Smooth muscle cell (in vitro differentiated cells): ENCODE data around the gene AKR1D1. TPM values are rescaled to one million over a fixed set of nuclear protein-coding genes. Genes with fewer than 3 reads are reported as not detected.
"Not testable (repeated sequence)": the region's sequence is repeated elsewhere in the genome, so short reads cannot be mapped to it uniquely, and the experiment has no call there.

Source experiments
- DNase-seq: peaks from one replicate; lab custom pipeline; 2025; ENCODE audit not compliant: unreplicated experiment; lab: John Stamatoyannopoulos, UW
- H2AFZ ChIP-seq: fragments of 200-600 bp; sonication (generic); 2 replicates; pipeline ENCODE4 v1.6.0; 2016; ENCODE audit warnings: antibody characterized with exemption, low read depth, mild to moderate bottlenecking
- H3F3A ChIP-seq: fragments of 200-600 bp; sonication (generic); 2 replicates; pipeline ENCODE4 v1.6.0; 2017; ENCODE audit warnings: antibody characterized with exemption, low read depth
- H3K27ac ChIP-seq: fragments of 200-600 bp; sonication (generic); 2 replicates; pipeline ENCODE4 v1.5.1; 2016; ENCODE audit warnings: low read depth, mild to moderate bottlenecking
- H3K27me3 ChIP-seq: fragments of 200-600 bp; sonication (generic); 2 replicates; pipeline ENCODE4 v1.6.1; 2016; ENCODE audit warnings: low read depth, mild to moderate bottlenecking
- H3K36me3 ChIP-seq: fragments of 200-600 bp; sonication (generic); 2 replicates; pipeline ENCODE4 v1.5.1; 2016; ENCODE audit warnings: low read depth
- H3K4me1 ChIP-seq: fragments of 200-600 bp; sonication (generic); 2 replicates; pipeline ENCODE4 v1.5.1; 2016; ENCODE audit warnings: low read depth
- H3K4me2 ChIP-seq: fragments of 200-600 bp; sonication (generic); 2 replicates; pipeline ENCODE4 v1.6.0; 2016; ENCODE audit warnings: mild to moderate bottlenecking
- H3K4me3 ChIP-seq: fragments of 200-600 bp; sonication (generic); 2 replicates; pipeline ENCODE4 v1.5.1; 2016; ENCODE audit warnings: mild to moderate bottlenecking
- H3K79me2 ChIP-seq: fragments of 200-600 bp; sonication (generic); 2 replicates; pipeline ENCODE4 v1.6.0; 2016; ENCODE audit warnings: low read depth, mild to moderate bottlenecking
- H3K9ac ChIP-seq: fragments of 200-600 bp; sonication (generic); 2 replicates; pipeline ENCODE4 v1.6.0; 2016; ENCODE audit warnings: low read depth
- H3K9me3 ChIP-seq: fragments of 200-600 bp; sonication (generic); replicated peaks from 2 replicates; pipeline ENCODE4 v1.5.1; 2016; ENCODE audit warnings: low read depth
- H4K20me1 ChIP-seq: fragments of 200-600 bp; sonication (generic); 2 replicates; pipeline ENCODE4 v1.6.0; 2016; ENCODE audit warnings: low read depth
- CTCF ChIP-seq: fragments of 200-600 bp; sonication (generic); IDR thresholded peaks from 2 replicates; pipeline ENCODE4 v1.5.1; 2017; ENCODE audit warnings: borderline replicate concordance, mild to moderate bottlenecking, antibody characterized with exemption; ENCODE audit not compliant: insufficient read depth, poor library complexity, severe bottlenecking
- WGBS: methylation state at CpG from one replicate; pipeline ENCODE4 v1.1.7; 2016; ENCODE audit warnings: low lambda C conversion rate; 5-methylcytosine and 5-hydroxymethylcytosine counted together
- polyA plus RNA-seq: library from polyadenylated mRNA; unstranded; fragments of >200 nt; fragmentation: Nextera tagmentation; extraction: Ambion mirVana; gene quantifications from 2 replicates; pipeline ENCODE4 v1.2.1, GENCODE V29; 2016
- total RNA-seq: library from RNA; depleted of rRNA; stranded (reverse); fragments of >200 nt; gene quantifications from 2 replicates; pipeline ENCODE4 v1.2.3, GENCODE V29; 2014

AKR1D1 gene
- total and polyA plus RNA-seq, 2 experiments from 2014 or later, result not detected

GRCh38 chr7:138089080-138089901 is 13.0 kb downstream of the AKR1D1 start:
- H3K9ac ChIP-seq, result no peak overlapping the region
- WGBS, result 94% methylated on average over 9 of the region's 9 CpGs
- no peak for TF ChIP-seq CTCF
- H3K4me3 ChIP-seq, result no peak overlapping the region
- H4K20me1 ChIP-seq, result no peaks in the 10 kb centered on the region
- H3K79me2 ChIP-seq, result no peaks in the 10 kb centered on the region
- no peak overlapping the region for H2AFZ ChIP-seq
- no peak overlapping the region for H3K27ac ChIP-seq
- H3K4me2 ChIP-seq, result no peak overlapping the region
- no peaks in the 10 kb centered on the region for H3K27me3 ChIP-seq
- DNase-seq, result no peak
- no peaks in the 10 kb centered on the region for H3K9me3 ChIP-seq
- no peaks in the 10 kb centered on the region for H3K4me1 ChIP-seq
- H3K36me3 ChIP-seq, result no peaks in the 10 kb centered on the region
- no peaks in the 10 kb centered on the region for H3F3A ChIP-seq

GRCh38 chr7:138091032-138091431 is 14.8 kb downstream of the AKR1D1 start:
- no peak overlapping the region for H2AFZ ChIP-seq
- H3K4me3 ChIP-seq, result no peak overlapping the region
- no peaks in the 10 kb centered on the region for H3K36me3 ChIP-seq
- no peaks in the 10 kb centered on the region for H3K79me2 ChIP-seq
- H3K27me3 ChIP-seq, result no peaks in the 10 kb centered on the region
- no peak overlapping the region for H3K9ac ChIP-seq
- no peak overlapping the region for H3K27ac ChIP-seq
- no peak for TF ChIP-seq CTCF
- H3F3A ChIP-seq, result no peaks in the 10 kb centered on the region
- WGBS, result 80% methylated on average over 3 of the region's 3 CpGs
- no peaks in the 10 kb centered on the region for H4K20me1 ChIP-seq
- no peak overlapping the region for H3K4me2 ChIP-seq
- DNase-seq, result no peak
- H3K9me3 ChIP-seq, result no peaks in the 10 kb centered on the region
- no peaks in the 10 kb centered on the region for H3K4me1 ChIP-seq

GRCh38 chr7:138091840-138092239 is 15.6 kb downstream of the AKR1D1 start:
- H4K20me1 ChIP-seq, H3K79me2 ChIP-seq, H3K9ac ChIP-seq, H3K4me3 ChIP-seq, H3F3A ChIP-seq, H3K4me1 ChIP-seq, H3K27me3 ChIP-seq, H3K27ac ChIP-seq, H3K36me3 ChIP-seq, H3K4me2 ChIP-seq, H3K9me3 ChIP-seq, DNase-seq, H2AFZ ChIP-seq: not testable (repeated sequence)
- WGBS, result 88% methylated on average over 2 of the region's 2 CpGs

GRCh38 chr7:138092486-138093028 is 16.3 kb downstream of the AKR1D1 start:
- Histone ChIP-seq H3K36me3 (no peaks in the 10 kb centered on the region), H4K20me1 (no peaks in the 10 kb centered on the region), H3K27me3 (no peaks in the 10 kb centered on the region), H3K27ac (no peak overlapping the region), H3K4me3 (no peak overlapping the region), H3K4me1 (no peaks in the 10 kb centered on the region), H2AFZ (no peak overlapping the region), H3K9me3 (no peaks in the 10 kb centered on the region), H3K79me2 (no peaks in the 10 kb centered on the region), H3K9ac (no peak overlapping the region), H3F3A (no peaks in the 10 kb centered on the region), H3K4me2 (no peak overlapping the region)
- no peak for DNase-seq
- WGBS, result 90% methylated on average over 6 of the region's 6 CpGs
- no peak for TF ChIP-seq CTCF
